HCT116 (cell line): ENCODE results near the gene AADAT. TPM values are rescaled to one million over a fixed set of nuclear protein-coding genes. Genes with fewer than 3 reads are reported as not detected.

Source experiments
- ATAC-seq: fragments of 200-7000 bp; cut with Tn5 transposase; 2 replicates; pipeline ENCODE4 v1.9.1; 2020; ENCODE audit warnings: mild to moderate bottlenecking, moderate library complexity
- BruUV-seq: library from RNA; stranded (reverse); fragments of 400-500 nt; replicated peaks from 2 replicates; lab custom pipeline; 2021; lab: Mats Ljungman, UMichigan
- CTCF ChIA-PET: fragments of 300-600 bp; sonication (Branson Sonifier 250); formaldehyde crosslinking; loops from one replicate; lab custom pipeline; 2021; ENCODE audit warnings: antibody characterized with exemption; lab: Charles Lee
- POLR2A ChIA-PET: fragments of 300-600, 350-600 bp; sonication (Branson Sonifier 250); formaldehyde crosslinking; loops from one replicate; lab custom pipeline; 2021; ENCODE audit warnings: antibody characterized with exemption; lab: Charles Lee
- RAD21 ChIA-PET, 2 experiments: fragments of 300-600 bp; sonication (Branson Sonifier 250); formaldehyde crosslinking; loops; one replicate each; lab custom pipeline; 2023; ENCODE audit warnings: low total read pairs in 2 of 2; ENCODE audit not compliant: uncharacterized antibody in 2 of 2, unreplicated experiment in 2 of 2, low non-redundant PET in 1 of 2; lab: Charles Lee
- DNase-seq: peaks from one replicate; pipeline ENCODE4 v3.0.0-alpha.2; 2010; ENCODE audit warnings: low read depth, low spot score
- H2AFZ ChIP-seq: fragments of 200-600 bp; shearing (Covaris generic), sonication (generic); 2 replicates; pipeline ENCODE4 v1.6.1; 2017; ENCODE audit warnings: low read depth, mixed run types, mixed read lengths, antibody characterized with exemption, low read length; ENCODE audit not compliant: poor library complexity, severe bottlenecking
- H3K27ac ChIP-seq: 2 replicates; pipeline ENCODE4 v1.5.1; 2012; ENCODE audit warnings: low read depth, low read length
- H3K27me3 ChIP-seq: fragments of 200-600 bp; sonication (generic); 2 replicates; pipeline ENCODE4 v1.6.1; 2016; ENCODE audit warnings: mixed run types, low read length, mixed read lengths; ENCODE audit not compliant: insufficient read depth
- H3K36me3 ChIP-seq, 2 experiments: fragments of 200-500 bp in 1 of 2; fragments of 200-600 bp in 1 of 2; sonication (Bioruptor generic) in 1 of 2; sonication (generic) in 1 of 2; 2 replicates each; pipeline versions ENCODE4 v1.5.1 to v1.6.1; 2014 to 2016; ENCODE audit warnings: low read length in 2 of 2, inconsistent platforms in 1 of 2, mixed read lengths in 1 of 2, mixed run types in 1 of 2; ENCODE audit not compliant: insufficient read depth in 2 of 2, control insufficient read depth in 1 of 2
- H3K4me1 ChIP-seq, 2 experiments: fragments of 200-600 bp in 1 of 2; sonication (generic) in 1 of 2; 2 replicates each; pipeline versions ENCODE4 v1.5.1 to v1.6.1; 2012 to 2017; ENCODE audit warnings: low read length in 2 of 2, inconsistent platforms in 1 of 2, mild to moderate bottlenecking in 1 of 2, mixed read lengths in 1 of 2, mixed run types in 1 of 2, moderate library complexity in 1 of 2; ENCODE audit not compliant: insufficient read depth in 2 of 2, control insufficient read depth in 1 of 2
- H3K4me2 ChIP-seq: fragments of 200-600 bp; sonication (generic); 2 replicates; pipeline ENCODE4 v1.6.1; 2017; ENCODE audit warnings: mixed run types, low read length, mixed read lengths
- H3K4me3 ChIP-seq, 2 experiments: fragments of 200-600 bp in 1 of 2; sonication (generic) in 1 of 2; replicated peaks in 1 of 2; 2 replicates each; pipeline ENCODE4 v1.5.1; 2011 to 2016; ENCODE audit warnings: low read length in 2 of 2, control low read depth in 1 of 2, low read depth in 1 of 2, mild to moderate bottlenecking in 1 of 2, mixed read lengths in 1 of 2, mixed run types in 1 of 2
- H3K79me2 ChIP-seq: fragments of 200-600 bp; sonication (generic); 2 replicates; pipeline ENCODE4 v1.6.1; 2017; ENCODE audit warnings: mild to moderate bottlenecking, mixed run types, low read length, moderate library complexity, mixed read lengths; ENCODE audit not compliant: insufficient read depth
- H3K9ac ChIP-seq: fragments of 200-600 bp; sonication (generic); 2 replicates; pipeline ENCODE4 v1.6.1; 2016; ENCODE audit warnings: low read length, mixed read lengths
- H3K9me2 ChIP-seq: fragments of 200-600 bp; sonication (generic), shearing (Covaris generic); 2 replicates; pipeline ENCODE4 v1.6.1; 2017; ENCODE audit warnings: mixed run types, mild to moderate bottlenecking, moderate library complexity; ENCODE audit not compliant: insufficient read depth
- H3K9me3 ChIP-seq, 2 experiments: fragments of 200-500 bp in 1 of 2; fragments of 200-600 bp in 1 of 2; sonication (Bioruptor generic) in 1 of 2; sonication (generic) in 1 of 2; 2 replicates each; pipeline ENCODE4 v1.6.1; 2014 to 2017; ENCODE audit warnings: low read length in 2 of 2, mixed read lengths in 2 of 2, inconsistent platforms in 1 of 2, low read depth in 1 of 2, mild to moderate bottlenecking in 1 of 2, mixed run types in 1 of 2, moderate library complexity in 1 of 2; ENCODE audit not compliant: control insufficient read depth in 1 of 2, insufficient read depth in 1 of 2
- H4K20me1 ChIP-seq: fragments of 200-600 bp; sonication (generic), shearing (Covaris generic); 2 replicates; pipeline ENCODE4 v1.6.1; 2017; ENCODE audit warnings: mixed run types, mild to moderate bottlenecking, moderate library complexity; ENCODE audit not compliant: insufficient read depth
- ATF3 ChIP-seq: IDR thresholded peaks from 2 replicates; pipeline ENCODE4 v1.6.1; 2012
- CBX3 ChIP-seq: IDR thresholded peaks from 2 replicates; pipeline ENCODE4 v1.6.1; 2012; ENCODE audit warnings: low read depth
- CEBPB ChIP-seq: IDR thresholded peaks from 2 replicates; pipeline ENCODE4 v1.6.1; 2012; ENCODE audit warnings: low read depth
- CTCF ChIP-seq, 3 experiments: fragments of 200-600 bp in 1 of 3; sonication (generic) in 1 of 3; IDR thresholded peaks in 2 of 3; conservative IDR thresholded peaks in 1 of 3; 2 replicates each; pipeline ENCODE4 v1.5.1; 2012 to 2017; ENCODE audit warnings: low read depth in 2 of 3, low read length in 2 of 3, antibody characterized with exemption in 1 of 3, borderline replicate concordance in 1 of 3, control low read depth in 1 of 3, mild to moderate bottlenecking in 1 of 3, mixed read lengths in 1 of 3, mixed run types in 1 of 3, moderate library complexity in 1 of 3; ENCODE audit not compliant: insufficient read depth in 1 of 3
- ELF1 ChIP-seq: IDR thresholded peaks from 2 replicates; pipeline ENCODE4 v1.6.1; 2012; ENCODE audit warnings: low read depth, borderline replicate concordance
- EZH2 ChIP-seq: fragments of 200-600 bp; sonication (generic); IDR thresholded peaks from 2 replicates; pipeline ENCODE4 v1.6.1; 2017; ENCODE audit warnings: antibody characterized with exemption, mixed run types
- EZH2phosphoT487 ChIP-seq: fragments of 200-600 bp; IDR thresholded peaks from 2 replicates; pipeline ENCODE4 v1.6.1; 2018; ENCODE audit warnings: antibody characterized with exemption, borderline replicate concordance
- FOSL1 ChIP-seq: IDR thresholded peaks from 2 replicates; pipeline ENCODE4 v1.6.1; 2012; ENCODE audit warnings: low read depth
- POLR2AphosphoS5 ChIP-seq: IDR thresholded peaks from 2 replicates; pipeline ENCODE4 v1.6.1; 2011; ENCODE audit warnings: mild to moderate bottlenecking, low read depth, low read length, moderate library complexity
- RAD21 ChIP-seq: IDR thresholded peaks from 2 replicates; pipeline ENCODE4 v1.6.1; 2012; ENCODE audit warnings: low read depth, mild to moderate bottlenecking
- REST ChIP-seq: IDR thresholded peaks from 2 replicates; pipeline ENCODE4 v1.6.1; 2012; ENCODE audit warnings: low read depth
- SIN3A ChIP-seq: IDR thresholded peaks from 2 replicates; pipeline ENCODE4 v1.6.1; 2012; ENCODE audit warnings: low read depth
- SP1 ChIP-seq: IDR thresholded peaks from 2 replicates; pipeline ENCODE4 v1.6.1; 2012; ENCODE audit warnings: low read depth
- SRF ChIP-seq: IDR thresholded peaks from 2 replicates; pipeline ENCODE4 v1.6.1; 2012; ENCODE audit warnings: low read depth
- TCF7L2 ChIP-seq: IDR thresholded peaks from 2 replicates; pipeline ENCODE4 v1.7.0; 2011; ENCODE audit warnings: borderline replicate concordance, inconsistent platforms; ENCODE audit not compliant: insufficient read depth, insufficient read length; ENCODE audit errors: extremely low read depth
- YY1 ChIP-seq: IDR thresholded peaks from 2 replicates; pipeline ENCODE4 v1.6.1; 2011; ENCODE audit warnings: low read length, low read depth, moderate library complexity, mild to moderate bottlenecking; ENCODE audit not compliant: insufficient replicate concordance; ENCODE audit errors: extremely low read depth
- ZBTB33 ChIP-seq: IDR thresholded peaks from 2 replicates; pipeline ENCODE4 v1.6.1; 2011; ENCODE audit warnings: mild to moderate bottlenecking, low read length, moderate library complexity; ENCODE audit not compliant: insufficient replicate concordance; ENCODE audit errors: extremely low read depth
- ZFX ChIP-seq: fragments of 450-650 bp; IDR thresholded peaks from 2 replicates; pipeline ENCODE4 v1.6.1; 2017
- ZNF274 ChIP-seq: fragments of 200-500 bp; sonication (Bioruptor generic); IDR thresholded peaks from 2 replicates; pipeline ENCODE4 v1.6.1; 2014; ENCODE audit warnings: mild to moderate bottlenecking, low read depth, low read length, inconsistent platforms
- intact Hi-C: fragments of 100-400 bp; cut with micrococcal nuclease; formaldehyde crosslinking; loops from 2 replicates; pipeline ENCODE4 v1.10.0; 2022
- total RNA-seq: library from RNA; stranded (reverse); gene quantifications from one replicate; pipeline ENCODE4 v1.2.1, GENCODE V29; 2021; ENCODE audit not compliant: unreplicated experiment

AADAT gene
- total RNA-seq, 1 experiment from 2014 or later, result 15.4 TPM

- Histone ChIP-seq H2AFZ (no peak overlapping the region), H3K9ac (no peak overlapping the region), H4K20me1 (no peaks in the 10 kb centered on the region), H3K27ac (no peak overlapping the region), H3K9me2 (no peaks in the 10 kb centered on the region), H3K4me1 (no peaks in the 10 kb centered on the region), H3K4me3 (no peak overlapping the region), H3K79me2 (peaks cover 7% of the 10 kb centered on the region; the same call in 1 of the 2 replicates), H3K27me3 (no peaks in the 10 kb centered on the region), H3K9me3 (no peaks in the 10 kb centered on the region)
- ChIA-PET CTCF (no interaction called here), RAD21 (no interaction called here)
- no TSS peak for BruUV-seq
- ATAC-seq (no peak), DNase-seq (no peak)
- intact Hi-C loops, result no loop called here
- TF ChIP-seq SIN3A (no peak), EZH2phosphoT487 (no peak), REST (no peak), CBX3 (no peak), EZH2 (no peak), FOSL1 (no peak), ZBTB33 (no peak), SRF (no peak), CEBPB (no peak), YY1 (no peak), SP1 (no peak), TCF7L2 (no peak), ZFX (no peak), CTCF (IDR thresholded peaks at IDR 0.05 in 2 of 3, conservative IDR thresholded peaks at IDR 0.05 in 1 of 3; ENCODE audit: borderline replicate concordance in 1 of 3, insufficient read depth in 1 of 3, low read depth in 2 of 3, low read length in 2 of 3) (no peak), ATF3 (no peak), ELF1 (no peak), POLR2AphosphoS5 (no peak), ZNF274 (no peak), RAD21 (no peak)
- TF ChIP-seq, all 23 proteins: peak for 0
- peaks cover 14 to 34% of the 10 kb centered on the region in 2 experiments; a peak in 3 of 4 replicates for H3K36me3 ChIP-seq
- H3K4me2 ChIP-seq, result no peak overlapping the region
- POLR2A ChIA-PET, result no interaction called here
These were observed 9.8 kb downstream of the AADAT start for GRCh38 chr4:170079981-170080380.
